Smooth muscle cell (in vitro differentiated cells): ENCODE data around the gene BARD1. TPM values are rescaled to one million over a fixed set of nuclear protein-coding genes. Genes with fewer than 3 reads are reported as not detected.

ENCODE experiments used
- DNase-seq: peaks from one replicate; lab custom pipeline; 2025; ENCODE audit not compliant: unreplicated experiment; lab: John Stamatoyannopoulos, UW
- H2AFZ ChIP-seq: fragments of 200-600 bp; sonication (generic); 2 replicates; pipeline ENCODE4 v1.6.0; 2016; ENCODE audit warnings: antibody characterized with exemption, low read depth, mild to moderate bottlenecking
- H3F3A ChIP-seq: fragments of 200-600 bp; sonication (generic); 2 replicates; pipeline ENCODE4 v1.6.0; 2017; ENCODE audit warnings: antibody characterized with exemption, low read depth
- H3K27ac ChIP-seq: fragments of 200-600 bp; sonication (generic); 2 replicates; pipeline ENCODE4 v1.5.1; 2016; ENCODE audit warnings: low read depth, mild to moderate bottlenecking
- H3K27me3 ChIP-seq: fragments of 200-600 bp; sonication (generic); 2 replicates; pipeline ENCODE4 v1.6.1; 2016; ENCODE audit warnings: low read depth, mild to moderate bottlenecking
- H3K36me3 ChIP-seq: fragments of 200-600 bp; sonication (generic); 2 replicates; pipeline ENCODE4 v1.5.1; 2016; ENCODE audit warnings: low read depth
- H3K4me1 ChIP-seq: fragments of 200-600 bp; sonication (generic); 2 replicates; pipeline ENCODE4 v1.5.1; 2016; ENCODE audit warnings: low read depth
- H3K4me2 ChIP-seq: fragments of 200-600 bp; sonication (generic); 2 replicates; pipeline ENCODE4 v1.6.0; 2016; ENCODE audit warnings: mild to moderate bottlenecking
- H3K4me3 ChIP-seq: fragments of 200-600 bp; sonication (generic); 2 replicates; pipeline ENCODE4 v1.5.1; 2016; ENCODE audit warnings: mild to moderate bottlenecking
- H3K79me2 ChIP-seq: fragments of 200-600 bp; sonication (generic); 2 replicates; pipeline ENCODE4 v1.6.0; 2016; ENCODE audit warnings: low read depth, mild to moderate bottlenecking
- H3K9ac ChIP-seq: fragments of 200-600 bp; sonication (generic); 2 replicates; pipeline ENCODE4 v1.6.0; 2016; ENCODE audit warnings: low read depth
- H3K9me3 ChIP-seq: fragments of 200-600 bp; sonication (generic); replicated peaks from 2 replicates; pipeline ENCODE4 v1.5.1; 2016; ENCODE audit warnings: low read depth
- H4K20me1 ChIP-seq: fragments of 200-600 bp; sonication (generic); 2 replicates; pipeline ENCODE4 v1.6.0; 2016; ENCODE audit warnings: low read depth
- WGBS: methylation state at CpG from one replicate; pipeline ENCODE4 v1.1.7; 2016; ENCODE audit warnings: low lambda C conversion rate; 5-methylcytosine and 5-hydroxymethylcytosine counted together
- polyA plus RNA-seq: library from polyadenylated mRNA; unstranded; fragments of >200 nt; fragmentation: Nextera tagmentation; extraction: Ambion mirVana; gene quantifications from 2 replicates; pipeline ENCODE4 v1.2.1, GENCODE V29; 2016
- total RNA-seq: library from RNA; depleted of rRNA; stranded (reverse); fragments of >200 nt; gene quantifications from 2 replicates; pipeline ENCODE4 v1.2.3, GENCODE V29; 2014
- TF ChIP-seq, protein P1 (sequence below): fragments of 200-600 bp; sonication (generic); IDR thresholded peaks from 2 replicates; pipeline ENCODE4 v1.5.1; 2017; ENCODE audit warnings: borderline replicate concordance, mild to moderate bottlenecking, antibody characterized with exemption; ENCODE audit not compliant: insufficient read depth, poor library complexity, severe bottlenecking

BARD1 gene
- total and polyA plus RNA-seq, 2 experiments from 2014 or later: 6.0 to 9.9 TPM

DNA sequence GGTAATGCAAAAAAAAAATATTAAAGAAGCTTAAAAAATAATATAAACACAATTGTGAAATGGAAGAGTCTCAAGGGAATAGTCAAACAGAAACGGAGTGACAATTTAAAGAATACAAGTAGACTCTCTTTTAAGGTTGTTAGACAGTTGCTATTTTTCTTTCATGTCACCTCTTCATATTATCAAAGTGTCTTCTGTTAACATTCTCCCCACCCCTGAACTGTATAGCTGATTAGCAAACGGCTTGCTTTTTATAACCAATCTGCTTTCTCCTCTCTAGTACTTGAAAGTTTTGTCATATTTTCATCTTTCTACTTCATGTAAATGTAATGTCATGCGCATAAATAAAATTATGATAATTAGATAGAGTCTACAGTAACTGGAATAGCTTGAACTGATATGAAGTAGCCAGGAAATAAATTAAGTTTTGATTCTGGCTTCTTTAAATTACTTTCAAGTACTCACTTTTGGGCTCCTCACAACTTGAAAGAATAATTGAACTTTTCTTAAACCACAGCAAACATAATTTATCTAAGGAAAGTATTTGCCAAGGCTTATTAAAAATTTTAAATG, 37.0 kb downstream of the BARD1 start:
- peaks cover 1% of the 10 kb centered on the region for H3K36me3 ChIP-seq
- no peak for DNase-seq
- no peaks in the 10 kb centered on the region for H3K9me3 ChIP-seq
- H3K79me2 ChIP-seq: no peaks in the 10 kb centered on the region
- no peaks in the 10 kb centered on the region for H4K20me1 ChIP-seq
- no peaks in the 10 kb centered on the region for H3K4me1 ChIP-seq
- no peaks in the 10 kb centered on the region for H3K27me3 ChIP-seq
- no peak overlapping the region for H3K27ac ChIP-seq
- H3K9ac ChIP-seq: no peak overlapping the region
- H3F3A ChIP-seq: no peaks in the 10 kb centered on the region
- 70% methylated on average over 3 of the region's 3 CpGs for WGBS
- H3K4me2 ChIP-seq: no peak overlapping the region
- no peak overlapping the region for H3K4me3 ChIP-seq
- TF ChIP-seq, protein P1, sequence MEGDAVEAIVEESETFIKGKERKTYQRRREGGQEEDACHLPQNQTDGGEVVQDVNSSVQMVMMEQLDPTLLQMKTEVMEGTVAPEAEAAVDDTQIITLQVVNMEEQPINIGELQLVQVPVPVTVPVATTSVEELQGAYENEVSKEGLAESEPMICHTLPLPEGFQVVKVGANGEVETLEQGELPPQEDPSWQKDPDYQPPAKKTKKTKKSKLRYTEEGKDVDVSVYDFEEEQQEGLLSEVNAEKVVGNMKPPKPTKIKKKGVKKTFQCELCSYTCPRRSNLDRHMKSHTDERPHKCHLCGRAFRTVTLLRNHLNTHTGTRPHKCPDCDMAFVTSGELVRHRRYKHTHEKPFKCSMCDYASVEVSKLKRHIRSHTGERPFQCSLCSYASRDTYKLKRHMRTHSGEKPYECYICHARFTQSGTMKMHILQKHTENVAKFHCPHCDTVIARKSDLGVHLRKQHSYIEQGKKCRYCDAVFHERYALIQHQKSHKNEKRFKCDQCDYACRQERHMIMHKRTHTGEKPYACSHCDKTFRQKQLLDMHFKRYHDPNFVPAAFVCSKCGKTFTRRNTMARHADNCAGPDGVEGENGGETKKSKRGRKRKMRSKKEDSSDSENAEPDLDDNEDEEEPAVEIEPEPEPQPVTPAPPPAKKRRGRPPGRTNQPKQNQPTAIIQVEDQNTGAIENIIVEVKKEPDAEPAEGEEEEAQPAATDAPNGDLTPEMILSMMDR: no peak
- H2AFZ ChIP-seq: no peak overlapping the region

DNA sequence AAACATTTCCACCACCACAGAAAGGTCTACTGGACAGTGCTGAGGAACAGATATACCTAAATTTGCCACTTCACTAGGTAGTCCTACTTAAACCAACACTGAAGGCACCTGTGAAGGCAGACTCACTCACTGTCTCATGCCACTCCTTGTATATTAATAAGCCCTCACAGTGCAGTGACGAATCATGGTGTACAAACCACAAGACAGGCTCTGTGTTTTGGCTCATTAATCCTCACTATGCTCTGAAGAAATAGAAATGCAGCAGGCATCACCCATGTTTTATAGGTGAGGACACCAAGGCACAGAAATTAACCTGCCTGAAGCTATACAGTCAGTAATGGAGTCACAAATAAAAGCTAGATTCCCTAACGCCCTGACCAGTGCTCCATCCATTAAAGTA, 44.3 kb downstream of the BARD1 start:
- Histone ChIP-seq H3K9me3 (no peaks in the 10 kb centered on the region), H3K27me3 (no peaks in the 10 kb centered on the region), H3K27ac (no peak overlapping the region), H3K4me1 (no peaks in the 10 kb centered on the region), H4K20me1 (no peaks in the 10 kb centered on the region), H2AFZ (no peak overlapping the region), H3F3A (no peaks in the 10 kb centered on the region), H3K79me2 (no peaks in the 10 kb centered on the region), H3K9ac (no peak overlapping the region), H3K36me3 (peaks cover 4% of the 10 kb centered on the region), H3K4me2 (no peak overlapping the region), H3K4me3 (no peak overlapping the region)
- TF ChIP-seq, protein P1: no peak
- WGBS: 89% methylated on average over 2 of the region's 2 CpGs
- DNase-seq: no peak

DNA sequence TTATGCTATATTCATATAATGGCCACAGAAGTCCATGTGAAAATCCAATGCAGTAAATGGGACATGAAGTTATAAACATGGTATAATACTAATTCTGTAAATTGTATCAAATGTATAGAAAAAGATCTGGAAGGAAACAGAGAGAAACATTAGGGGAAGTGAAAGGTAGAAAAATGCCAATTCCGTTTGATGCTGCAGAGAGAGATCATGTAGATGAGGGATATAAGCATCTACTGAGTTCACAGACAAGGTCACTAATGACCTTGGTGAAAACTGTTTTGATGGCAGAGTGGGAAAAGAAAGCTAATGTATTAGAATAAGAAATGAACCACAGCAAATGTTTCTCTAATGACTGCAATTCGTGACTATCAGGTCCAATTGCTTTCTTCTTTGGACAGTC, 56.0 kb downstream of the BARD1 start:
- H2AFZ ChIP-seq: no peak overlapping the region

More for the DNA sequence above, 56.0 kb downstream of the BARD1 start:
- no peaks in the 10 kb centered on the region for H3K27me3 ChIP-seq
- H3K27ac ChIP-seq: no peak overlapping the region
- WGBS: 91% methylated on average over 2 of the region's 2 CpGs
- H3K36me3 ChIP-seq: no peaks in the 10 kb centered on the region
- no peaks in the 10 kb centered on the region for H3K4me1 ChIP-seq
- TF ChIP-seq, protein P1: no peak
- H3K79me2 ChIP-seq: no peaks in the 10 kb centered on the region
- no peak overlapping the region for H3K4me3 ChIP-seq
- H3K9me3 ChIP-seq: no peaks in the 10 kb centered on the region
- no peak overlapping the region for H3K9ac ChIP-seq
- H3K4me2 ChIP-seq: no peak overlapping the region
- H4K20me1 ChIP-seq: no peaks in the 10 kb centered on the region
- DNase-seq: no peak
- H3F3A ChIP-seq: no peaks in the 10 kb centered on the region
